GM18519 (cell line): ENCODE results near the gene PRSS33.

Source experiments
- ATAC-seq: cut with Tn5 transposase; IDR thresholded peaks from one replicate; pipeline ENCODE4 v1.9.1; 2021; ENCODE audit warnings: mild to moderate bottlenecking, moderate library complexity; ENCODE audit not compliant: unreplicated experiment, low FRiP score

PRSS33 gene

GRCh38 chr16:2767140-2767731 is 20.1 kb downstream of the PRSS33 start:
- no peak for ATAC-seq

GRCh38 chr16:2766430-2767139 is 20.8 kb downstream of the PRSS33 start:
- ATAC-seq, result no peak

- ATAC-seq, result no peak
These were observed 21.6 kb downstream of the PRSS33 start for GRCh38 chr16:2765462-2766404.

- no peak for ATAC-seq
These were observed 22.6 kb downstream of the PRSS33 start for GRCh38 chr16:2764718-2765117.

GRCh38 chr16:2763173-2763572 is 24.2 kb downstream of the PRSS33 start:
- no peak for ATAC-seq

GRCh38 chr16:2762711-2763110 is 24.6 kb downstream of the PRSS33 start:
- no peak for ATAC-seq

GRCh38 chr16:2761886-2762583 is 25.3 kb downstream of the PRSS33 start:
- ATAC-seq, result no peak

GRCh38 chr16:2761472-2761871 is 25.9 kb downstream of the PRSS33 start:
- ATAC-seq, result no peak

- ATAC-seq, result no peak
These were observed 30.0 kb downstream of the PRSS33 start for GRCh38 chr16:2757344-2757743.

GRCh38 chr16:2756288-2757015 is 30.9 kb downstream of the PRSS33 start:
- ATAC-seq, result no peak

- ATAC-seq, result no peak
These were observed 32.2 kb downstream of the PRSS33 start for GRCh38 chr16:2755158-2755557.

GRCh38 chr16:2753733-2754020 is 33.7 kb downstream of the PRSS33 start:
- ATAC-seq, result no peak

GRCh38 chr16:2752850-2753732 is 34.3 kb downstream of the PRSS33 start:
- no peak for ATAC-seq

GRCh38 chr16:2752035-2752849 is 35.1 kb downstream of the PRSS33 start, which contains the start of gene SRRM2:
Gene SRRM2 (plus strand): TSS chr16:2752638. CDS start chr16:2756365, 3,727 bp downstream.
- peak; percentile 71 for ATAC-seq

- no peak for ATAC-seq
These were observed 35.8 kb downstream of the PRSS33 start for GRCh38 chr16:2751577-2752034.

- no peak for ATAC-seq
These were observed 37.4 kb downstream of the PRSS33 start for GRCh38 chr16:2749936-2750335.

- ATAC-seq, result no peak
These were observed 37.9 kb downstream of the PRSS33 start for GRCh38 chr16:2749476-2749875.

- ATAC-seq, result no peak
These were observed 38.5 kb downstream of the PRSS33 start for GRCh38 chr16:2748757-2749455.
